Coronary artery (tissue), 2 donors: ENCODE measurements around the gene TBC1D8.

Experiments
- DNase-seq: peaks from one replicate; pipeline ENCODE4 v3.0.0-alpha.2; 2017; ENCODE audit warnings: low spot score
- H3K27ac ChIP-seq, 2 donors: fragments of 200-600 bp; sonication (generic); one replicate each; pipeline ENCODE4 v1.5.1; 2016 to 2019
- H3K4me3 ChIP-seq: fragments of 200-600 bp; sonication (generic); 2 replicates; pipeline ENCODE4 v1.5.1; 2016; ENCODE audit warnings: mild to moderate bottlenecking, moderate library complexity
- TF ChIP-seq, protein P1 (sequence below): fragments of 200-600 bp; sonication (generic); IDR thresholded peaks from one replicate; pipeline ENCODE4 v1.5.1; 2019; ENCODE audit warnings: antibody characterized with exemption

The TBC1D8 gene

DNA sequence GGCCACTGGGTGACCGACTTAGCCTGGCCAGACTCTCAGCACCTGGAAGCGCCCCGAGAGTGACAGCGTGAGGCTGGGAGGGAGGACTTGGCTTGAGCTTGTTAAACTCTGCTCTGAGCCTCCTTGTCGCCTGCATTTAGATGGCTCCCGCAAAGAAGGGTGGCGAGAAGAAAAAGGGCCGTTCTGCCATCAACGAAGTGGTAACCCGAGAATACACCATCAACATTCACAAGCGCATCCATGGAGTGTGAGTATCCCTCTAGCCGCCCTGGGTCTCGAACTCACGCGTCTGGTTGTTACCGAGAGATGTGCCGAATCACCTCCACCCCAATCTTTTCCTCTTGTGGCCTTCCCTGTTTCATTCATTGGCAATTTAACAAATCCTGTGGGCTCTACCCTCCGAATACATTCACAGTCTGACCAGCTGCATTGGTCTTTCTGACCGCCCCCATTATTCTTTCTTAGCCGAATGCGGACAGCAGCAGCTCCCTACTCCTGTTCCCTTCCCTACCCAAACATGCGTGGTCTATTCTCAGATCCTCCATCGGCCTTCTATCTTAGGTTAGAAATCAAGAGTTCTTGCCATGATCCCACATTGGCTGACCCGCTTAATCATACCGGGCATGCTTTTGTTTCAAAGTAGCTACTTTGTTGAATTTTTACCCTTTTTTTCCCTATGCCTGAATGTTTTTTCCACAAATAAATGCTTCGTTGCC lies 148.5 kb downstream of the TBC1D8 start:
- Histone ChIP-seq H3K4me3 (peak overlapping the region; percentile 80), H3K27ac (peak overlapping the region; percentile 85 to 89)
- DNase-seq = no peak
- TF ChIP-seq, protein P1, sequence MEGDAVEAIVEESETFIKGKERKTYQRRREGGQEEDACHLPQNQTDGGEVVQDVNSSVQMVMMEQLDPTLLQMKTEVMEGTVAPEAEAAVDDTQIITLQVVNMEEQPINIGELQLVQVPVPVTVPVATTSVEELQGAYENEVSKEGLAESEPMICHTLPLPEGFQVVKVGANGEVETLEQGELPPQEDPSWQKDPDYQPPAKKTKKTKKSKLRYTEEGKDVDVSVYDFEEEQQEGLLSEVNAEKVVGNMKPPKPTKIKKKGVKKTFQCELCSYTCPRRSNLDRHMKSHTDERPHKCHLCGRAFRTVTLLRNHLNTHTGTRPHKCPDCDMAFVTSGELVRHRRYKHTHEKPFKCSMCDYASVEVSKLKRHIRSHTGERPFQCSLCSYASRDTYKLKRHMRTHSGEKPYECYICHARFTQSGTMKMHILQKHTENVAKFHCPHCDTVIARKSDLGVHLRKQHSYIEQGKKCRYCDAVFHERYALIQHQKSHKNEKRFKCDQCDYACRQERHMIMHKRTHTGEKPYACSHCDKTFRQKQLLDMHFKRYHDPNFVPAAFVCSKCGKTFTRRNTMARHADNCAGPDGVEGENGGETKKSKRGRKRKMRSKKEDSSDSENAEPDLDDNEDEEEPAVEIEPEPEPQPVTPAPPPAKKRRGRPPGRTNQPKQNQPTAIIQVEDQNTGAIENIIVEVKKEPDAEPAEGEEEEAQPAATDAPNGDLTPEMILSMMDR = no peak

DNA sequence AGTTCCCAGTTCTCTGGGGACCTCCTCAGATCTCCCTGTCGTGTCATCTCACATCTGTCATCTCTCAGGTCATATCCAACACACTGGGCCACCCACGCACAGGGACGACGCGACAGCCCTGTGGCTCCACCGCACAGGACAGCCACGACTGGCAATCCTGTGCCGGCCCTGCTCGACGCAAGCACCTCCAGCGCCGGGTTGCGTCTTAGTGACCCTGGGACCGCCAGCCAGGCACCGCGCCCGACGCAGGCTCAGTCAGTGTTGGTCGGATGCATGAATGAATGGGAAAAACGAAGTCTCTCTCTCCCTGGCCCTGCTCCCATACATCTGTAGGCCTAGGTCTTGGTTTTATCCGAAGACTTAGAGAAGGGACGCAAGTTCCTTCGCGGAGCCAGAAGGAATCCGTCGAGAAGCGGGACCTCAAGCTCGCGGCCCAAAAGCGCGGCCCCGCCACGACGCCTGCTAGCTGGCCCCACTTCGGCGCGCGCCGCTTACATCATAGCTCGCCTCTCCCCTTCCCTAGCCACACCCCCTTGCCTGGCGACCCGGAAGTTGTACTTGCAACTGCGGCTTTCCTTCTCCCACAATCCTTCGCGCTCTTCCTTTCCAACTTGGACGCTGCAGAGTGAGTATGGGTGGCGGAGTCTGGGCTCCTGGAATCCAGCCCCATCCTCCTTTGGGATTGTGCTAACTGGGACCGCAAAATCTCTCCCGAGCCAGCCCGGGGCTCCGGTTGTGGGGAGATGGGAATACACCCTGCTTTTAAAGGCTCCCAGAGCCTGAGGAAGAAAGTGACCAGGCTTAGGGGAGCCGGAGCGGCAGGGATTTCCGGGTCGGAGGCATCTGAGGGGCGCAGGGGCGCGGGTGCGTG lies 149.3 kb downstream of the TBC1D8 start, which contains the start of gene RPL31:
Gene RPL31, plus strand, starts transcription at position 599 of the 871 bp plus-strand sequence. CDS start 413 bp downstream, outside the sequence.
- peak; percentile 95 for DNase-seq
- H3K27ac ChIP-seq = peak within 1 kb of the TSS; percentile 85 to 89
- H3K4me3 ChIP-seq = peak within 1 kb of the TSS; percentile 80
- TF ChIP-seq, protein P1 = no peak

DNA sequence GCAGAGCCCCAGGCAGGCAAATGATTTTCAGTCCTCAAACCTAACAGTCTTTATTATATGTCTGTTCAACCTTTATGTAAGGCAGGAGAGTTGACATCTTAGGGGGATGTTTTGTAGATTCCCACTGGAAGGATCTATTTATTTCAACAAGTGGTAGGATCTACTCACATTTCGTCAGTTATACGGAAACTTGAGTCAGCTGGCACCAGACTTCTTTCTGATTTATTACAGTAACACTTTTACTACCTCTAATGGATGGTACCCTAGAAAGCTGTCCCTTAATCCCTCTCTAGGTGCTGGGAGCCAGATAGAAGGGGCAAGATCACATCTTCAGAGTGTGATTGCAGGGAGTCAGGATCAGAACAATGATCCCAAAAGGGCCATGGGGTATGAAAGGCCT lies 151.2 kb downstream of the TBC1D8 start:
- no peak for DNase-seq
- Histone ChIP-seq H3K4me3 (no peak overlapping the region), H3K27ac (no peak overlapping the region)
- TF ChIP-seq, protein P1 = no peak

DNA sequence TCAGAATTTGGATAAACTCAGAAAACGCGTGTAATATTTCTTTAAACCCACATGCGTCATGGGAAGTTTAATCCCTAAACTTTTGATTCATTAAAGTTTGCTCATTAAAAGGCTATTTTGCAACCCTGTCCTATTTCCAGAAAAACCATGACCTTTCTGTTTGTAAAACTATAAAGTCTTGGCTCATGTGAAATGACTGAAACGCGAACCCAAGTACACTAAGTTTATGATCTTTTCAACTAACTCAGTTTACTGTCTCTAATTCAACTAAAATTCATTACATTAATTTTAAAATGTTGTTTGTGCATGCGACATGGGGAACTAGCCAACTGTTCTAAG lies 153.0 kb downstream of the TBC1D8 start:
- DNase-seq = no peak
- Histone ChIP-seq H3K27ac (no peak overlapping the region), H3K4me3 (no peak overlapping the region)
- TF ChIP-seq, protein P1 = no peak

DNA sequence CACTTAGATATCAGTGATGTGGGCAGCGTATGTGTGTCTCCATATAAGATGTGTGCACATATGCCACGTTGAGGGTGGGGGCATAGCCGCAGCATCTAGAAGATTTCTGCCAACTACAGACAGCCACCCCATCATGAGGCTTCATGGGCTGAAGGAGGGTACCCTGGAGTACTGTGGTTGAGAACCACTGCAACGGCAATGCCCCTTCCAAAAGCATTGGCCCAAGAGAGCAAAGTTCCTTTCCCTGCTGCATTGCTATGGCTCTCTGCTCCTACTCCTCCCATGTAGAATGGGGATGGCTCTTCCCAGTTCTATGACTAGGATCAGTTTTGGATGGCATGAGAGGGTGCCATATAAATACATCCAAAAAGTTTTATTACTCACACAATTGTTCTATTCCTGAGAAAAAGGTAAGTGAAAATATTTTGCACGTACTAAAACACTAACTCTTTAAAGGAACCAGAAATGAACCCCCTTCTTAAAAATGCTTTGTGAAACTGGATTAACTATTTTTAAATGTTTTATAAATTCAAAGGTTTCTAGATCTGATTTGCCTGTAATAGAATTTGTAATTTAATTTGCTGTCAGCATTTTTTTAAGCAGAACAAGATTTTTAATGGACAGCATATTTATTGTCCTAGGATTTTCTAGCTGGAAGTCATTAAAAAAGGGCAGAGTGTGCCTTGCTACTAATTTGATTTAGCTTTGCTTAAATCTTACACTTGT lies 153.5 kb downstream of the TBC1D8 start:
- DNase-seq = no peak
- no peak overlapping the region for H3K27ac ChIP-seq
- no peak overlapping the region for H3K4me3 ChIP-seq
- TF ChIP-seq, protein P1 = no peak

DNA sequence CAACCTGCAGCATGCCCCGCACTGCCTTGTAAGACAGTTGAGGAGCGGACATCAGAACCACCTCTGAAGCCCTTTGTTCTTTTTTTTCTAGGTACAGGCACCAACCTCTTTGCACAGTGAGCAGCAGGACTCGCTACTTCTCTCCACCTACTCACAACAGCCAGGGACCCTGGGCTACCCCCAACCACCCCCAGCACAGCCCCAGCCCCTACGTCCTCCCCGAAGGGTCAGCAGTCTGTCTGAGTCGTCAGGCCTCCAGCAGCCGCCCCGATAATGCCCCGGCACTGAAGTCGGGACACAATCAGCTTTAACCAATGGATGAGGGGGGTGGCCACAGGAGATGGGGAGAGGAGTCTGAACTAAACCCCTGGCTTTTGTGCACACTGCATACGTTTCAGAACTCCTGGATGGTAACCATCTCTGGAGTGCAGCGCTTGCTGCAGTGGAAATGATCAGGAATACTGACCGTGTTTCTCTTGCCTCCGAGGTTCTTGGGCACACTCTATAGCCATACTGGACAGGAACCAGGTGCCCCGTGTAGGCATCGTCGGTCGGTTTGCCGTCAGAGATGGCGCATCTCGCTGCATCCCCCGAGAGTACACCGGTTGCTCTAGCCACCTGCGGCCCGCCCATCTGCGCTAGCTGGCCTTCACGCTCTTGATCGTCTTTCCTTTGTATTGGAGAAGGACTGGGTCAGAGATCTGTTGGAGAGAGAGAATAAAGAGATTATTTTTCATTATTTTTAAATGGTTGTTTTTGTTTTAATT lies 155.7 kb downstream of the TBC1D8 start:
- no peak for DNase-seq
- TF ChIP-seq, protein P1 = no peak
- H3K27ac ChIP-seq = no peak overlapping the region
- H3K4me3 ChIP-seq = no peak overlapping the region
